Smooth muscle cell (in vitro differentiated cells): ENCODE measurements around the gene PPP1R11. TPM values are rescaled to one million over a fixed set of nuclear protein-coding genes. Genes with fewer than 3 reads are reported as not detected.

Source experiments
- DNase-seq: peaks from one replicate; lab custom pipeline; 2025; ENCODE audit not compliant: unreplicated experiment; lab: John Stamatoyannopoulos, UW
- H2AFZ ChIP-seq: fragments of 200-600 bp; sonication (generic); 2 replicates; pipeline ENCODE4 v1.6.0; 2016; ENCODE audit warnings: antibody characterized with exemption, low read depth, mild to moderate bottlenecking
- H3F3A ChIP-seq: fragments of 200-600 bp; sonication (generic); 2 replicates; pipeline ENCODE4 v1.6.0; 2017; ENCODE audit warnings: antibody characterized with exemption, low read depth
- H3K27ac ChIP-seq: fragments of 200-600 bp; sonication (generic); 2 replicates; pipeline ENCODE4 v1.5.1; 2016; ENCODE audit warnings: low read depth, mild to moderate bottlenecking
- H3K27me3 ChIP-seq: fragments of 200-600 bp; sonication (generic); 2 replicates; pipeline ENCODE4 v1.6.1; 2016; ENCODE audit warnings: low read depth, mild to moderate bottlenecking
- H3K36me3 ChIP-seq: fragments of 200-600 bp; sonication (generic); 2 replicates; pipeline ENCODE4 v1.5.1; 2016; ENCODE audit warnings: low read depth
- H3K4me1 ChIP-seq: fragments of 200-600 bp; sonication (generic); 2 replicates; pipeline ENCODE4 v1.5.1; 2016; ENCODE audit warnings: low read depth
- H3K4me2 ChIP-seq: fragments of 200-600 bp; sonication (generic); 2 replicates; pipeline ENCODE4 v1.6.0; 2016; ENCODE audit warnings: mild to moderate bottlenecking
- H3K4me3 ChIP-seq: fragments of 200-600 bp; sonication (generic); 2 replicates; pipeline ENCODE4 v1.5.1; 2016; ENCODE audit warnings: mild to moderate bottlenecking
- H3K79me2 ChIP-seq: fragments of 200-600 bp; sonication (generic); 2 replicates; pipeline ENCODE4 v1.6.0; 2016; ENCODE audit warnings: low read depth, mild to moderate bottlenecking
- H3K9ac ChIP-seq: fragments of 200-600 bp; sonication (generic); 2 replicates; pipeline ENCODE4 v1.6.0; 2016; ENCODE audit warnings: low read depth
- H3K9me3 ChIP-seq: fragments of 200-600 bp; sonication (generic); replicated peaks from 2 replicates; pipeline ENCODE4 v1.5.1; 2016; ENCODE audit warnings: low read depth
- H4K20me1 ChIP-seq: fragments of 200-600 bp; sonication (generic); 2 replicates; pipeline ENCODE4 v1.6.0; 2016; ENCODE audit warnings: low read depth
- CTCF ChIP-seq: fragments of 200-600 bp; sonication (generic); IDR thresholded peaks from 2 replicates; pipeline ENCODE4 v1.5.1; 2017; ENCODE audit warnings: borderline replicate concordance, mild to moderate bottlenecking, antibody characterized with exemption; ENCODE audit not compliant: insufficient read depth, poor library complexity, severe bottlenecking
- WGBS: methylation state at CpG from one replicate; pipeline ENCODE4 v1.1.7; 2016; ENCODE audit warnings: low lambda C conversion rate; 5-methylcytosine and 5-hydroxymethylcytosine counted together
- polyA plus RNA-seq: library from polyadenylated mRNA; unstranded; fragments of >200 nt; fragmentation: Nextera tagmentation; extraction: Ambion mirVana; gene quantifications from 2 replicates; pipeline ENCODE4 v1.2.1, GENCODE V29; 2016
- total RNA-seq: library from RNA; depleted of rRNA; stranded (reverse); fragments of >200 nt; gene quantifications from 2 replicates; pipeline ENCODE4 v1.2.3, GENCODE V29; 2014

PPP1R11 gene
- total and polyA plus RNA-seq, 2 experiments from 2014 or later: 63.4 to 80.2 TPM

GRCh38 chr6:30043744-30044143 lies 23.3 kb upstream of the PPP1R11 start:
- Histone ChIP-seq H3K79me2 (no peaks in the 10 kb centered on the region), H3K27me3 (no peaks in the 10 kb centered on the region), H2AFZ (no peak overlapping the region), H3K4me1 (no peaks in the 10 kb centered on the region), H3K36me3 (no peaks in the 10 kb centered on the region), H3K9ac (no peak overlapping the region), H3K4me3 (no peak overlapping the region), H3K4me2 (no peak overlapping the region), H3K27ac (no peak overlapping the region), H3F3A (peaks cover 3% of the 10 kb centered on the region), H4K20me1 (no peaks in the 10 kb centered on the region), H3K9me3 (no peaks in the 10 kb centered on the region)
- no peak for DNase-seq
- 94% methylated on average over 2 of the region's 2 CpGs for WGBS
- TF ChIP-seq CTCF: no peak

GRCh38 chr6:30044630-30045029 lies 22.4 kb upstream of the PPP1R11 start:
- H3K9ac ChIP-seq: no peak overlapping the region
- H3F3A ChIP-seq: peaks cover 3% of the 10 kb centered on the region
- H3K4me3 ChIP-seq: no peak overlapping the region
- H3K27me3 ChIP-seq: no peaks in the 10 kb centered on the region
- TF ChIP-seq CTCF: no peak
- H2AFZ ChIP-seq: no peak overlapping the region
- no peaks in the 10 kb centered on the region for H3K79me2 ChIP-seq
- 22% methylated on average over 2 of the region's 2 CpGs for WGBS
- no peaks in the 10 kb centered on the region for H3K9me3 ChIP-seq
- no peaks in the 10 kb centered on the region for H3K4me1 ChIP-seq
- H3K36me3 ChIP-seq: no peaks in the 10 kb centered on the region
- peak overlapping the region; percentile 43 for H3K27ac ChIP-seq
- H3K4me2 ChIP-seq: no peak overlapping the region
- no peak for DNase-seq
- H4K20me1 ChIP-seq: no peaks in the 10 kb centered on the region

- no peak overlapping the region for H3K4me2 ChIP-seq
- no peaks in the 10 kb centered on the region for H3K4me1 ChIP-seq
- H3K9me3 ChIP-seq: no peaks in the 10 kb centered on the region
Measured at GRCh38 chr6:30047220-30047619, 19.8 kb upstream of the PPP1R11 start.

More at GRCh38 chr6:30047220-30047619, 19.8 kb upstream of the PPP1R11 start:
- Histone ChIP-seq H4K20me1 (no peaks in the 10 kb centered on the region), H3K27me3 (no peaks in the 10 kb centered on the region), H3K4me3 (no peak overlapping the region), H3F3A (peaks cover 3% of the 10 kb centered on the region), H3K27ac (no peak overlapping the region), H3K9ac (no peak overlapping the region), H2AFZ (no peak overlapping the region), H3K79me2 (no peaks in the 10 kb centered on the region), H3K36me3 (no peaks in the 10 kb centered on the region)
- no peak for DNase-seq
- TF ChIP-seq CTCF: no peak
- 78% methylated on average over 2 of the region's 2 CpGs for WGBS
